Stimulated activated CD8-positive, alpha-beta memory T cell treated with anti-CD3 and anti-CD28 coated beads, Interleukin-15, amount 100 ng/mL, for 24 hours (primary cell): ENCODE data around the gene ALDH4A1.
A peak's percentile ranks its signal among the peaks of the same experiment; 100 is the strongest.

Experiments
- DNase-seq: peaks from one replicate; pipeline ENCODE4 v3.0.0-alpha.2; 2020; ENCODE audit warnings: low read depth

ALDH4A1 gene

DNA sequence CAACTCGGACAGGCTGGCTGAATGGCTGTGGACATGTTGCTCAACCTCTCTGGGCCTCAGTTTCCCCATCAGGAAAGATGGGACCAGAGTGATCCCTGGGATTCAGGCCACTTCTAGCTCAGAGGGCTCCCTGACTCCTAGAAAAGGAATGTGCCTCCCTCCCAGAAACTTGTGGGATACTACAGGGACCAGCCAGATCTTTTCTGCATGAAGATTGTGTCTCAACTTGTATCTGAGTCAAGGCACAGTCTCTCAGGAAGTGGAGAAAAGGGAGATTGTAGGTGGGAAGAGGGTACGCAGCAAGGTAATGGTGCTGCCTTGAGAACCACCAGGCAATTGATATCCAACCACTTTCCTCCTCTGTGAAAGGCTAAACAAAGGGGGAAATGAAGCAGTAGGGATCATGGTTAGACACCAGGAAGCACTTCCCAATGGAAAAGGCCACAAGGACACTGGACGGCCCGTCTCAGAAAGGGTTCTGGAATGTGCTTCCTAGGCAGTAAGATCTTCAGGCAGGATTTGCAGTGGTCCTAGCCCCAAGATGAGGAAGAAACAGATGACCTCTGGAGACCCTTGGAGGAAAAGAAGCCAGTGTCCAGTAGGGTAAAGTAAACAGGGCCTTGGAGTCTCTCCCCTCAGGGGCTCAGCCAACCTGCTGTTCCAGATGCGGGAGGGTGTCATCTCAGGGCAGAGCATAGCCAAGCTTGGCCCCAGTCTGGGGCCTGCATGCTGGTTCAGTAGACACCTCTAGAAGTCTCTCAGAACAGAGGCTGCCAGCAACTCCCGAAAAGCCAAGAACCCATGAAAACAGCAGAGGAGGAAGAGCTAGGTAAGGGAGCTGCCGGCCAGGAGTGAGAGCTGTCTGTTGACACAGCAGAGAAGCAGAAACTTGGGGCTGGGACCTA is 37.3 kb upstream of the ALDH4A1 start:
- DNase-seq: no peak

DNA sequence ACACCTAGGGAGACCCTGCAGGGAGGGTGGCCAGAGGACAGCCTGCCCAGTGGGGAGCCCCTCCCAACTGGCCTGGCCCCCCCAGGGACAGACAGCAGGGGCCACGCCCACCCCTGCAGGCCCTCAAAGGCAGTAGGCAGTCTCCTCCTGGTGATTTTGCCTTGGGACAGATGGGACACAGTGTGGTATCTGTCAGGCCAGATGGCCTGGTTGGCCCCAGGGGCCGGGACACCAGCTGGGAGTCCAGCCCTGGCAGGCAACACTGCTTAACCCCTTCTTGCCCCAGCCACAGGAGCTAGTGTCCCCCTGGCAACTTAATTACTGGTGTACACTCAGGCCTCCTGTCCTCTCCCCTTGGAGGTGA is 36.3 kb upstream of the ALDH4A1 start:
- no peak for DNase-seq

DNA sequence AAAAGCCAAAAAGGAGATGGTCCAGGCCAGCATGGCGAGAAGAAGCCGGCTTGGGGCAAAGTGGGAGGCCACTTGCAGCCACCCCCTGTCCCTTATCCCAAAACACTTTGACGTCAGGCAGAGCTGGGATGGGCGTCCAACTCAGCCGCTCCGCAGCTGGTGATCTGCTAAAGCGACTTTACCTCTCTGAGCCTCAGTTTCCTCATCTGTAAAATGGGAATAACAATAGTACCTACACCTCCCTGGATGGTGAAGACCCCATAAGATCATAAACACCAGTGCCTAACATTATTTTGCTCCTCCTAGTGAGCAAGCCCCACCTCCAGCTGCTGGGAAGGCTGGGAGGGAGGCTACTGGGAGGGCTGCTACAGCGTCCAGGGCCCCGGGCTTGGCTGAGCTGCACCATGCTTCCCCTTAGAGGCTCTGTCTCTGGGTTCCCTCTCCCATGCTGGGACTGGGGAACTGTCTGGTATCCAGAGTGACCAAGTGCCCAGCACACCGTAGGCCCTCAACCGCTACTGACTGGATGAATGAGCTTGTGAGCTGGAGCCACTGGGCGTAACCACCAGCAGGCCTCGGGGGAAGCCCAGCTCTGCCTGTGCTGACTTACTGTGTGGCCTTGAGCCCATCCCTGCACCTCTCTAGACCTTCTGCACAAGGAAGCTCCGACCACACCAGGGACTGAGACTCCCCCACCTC is 35.8 kb upstream of the ALDH4A1 start:
- no peak for DNase-seq

DNA sequence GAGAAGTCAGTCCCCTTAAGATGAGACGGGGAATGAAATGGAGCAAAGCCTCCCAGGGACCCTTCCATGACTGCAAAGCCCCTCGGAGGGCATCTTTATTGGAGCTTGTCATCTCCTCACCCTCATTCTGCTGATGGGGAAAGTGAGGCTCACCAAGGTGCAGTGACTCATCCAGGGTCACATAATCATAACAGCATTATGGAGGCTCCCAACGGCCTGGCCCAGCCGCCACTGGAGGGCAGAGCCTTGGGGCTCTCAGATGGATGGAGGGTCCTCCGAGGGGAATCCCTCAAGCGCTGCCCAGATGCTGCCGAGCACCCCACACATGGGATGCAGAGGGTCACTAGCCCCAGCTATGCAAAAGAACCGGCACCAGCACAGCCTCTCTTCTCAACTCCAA is 35.2 kb upstream of the ALDH4A1 start:
- no peak for DNase-seq

DNA sequence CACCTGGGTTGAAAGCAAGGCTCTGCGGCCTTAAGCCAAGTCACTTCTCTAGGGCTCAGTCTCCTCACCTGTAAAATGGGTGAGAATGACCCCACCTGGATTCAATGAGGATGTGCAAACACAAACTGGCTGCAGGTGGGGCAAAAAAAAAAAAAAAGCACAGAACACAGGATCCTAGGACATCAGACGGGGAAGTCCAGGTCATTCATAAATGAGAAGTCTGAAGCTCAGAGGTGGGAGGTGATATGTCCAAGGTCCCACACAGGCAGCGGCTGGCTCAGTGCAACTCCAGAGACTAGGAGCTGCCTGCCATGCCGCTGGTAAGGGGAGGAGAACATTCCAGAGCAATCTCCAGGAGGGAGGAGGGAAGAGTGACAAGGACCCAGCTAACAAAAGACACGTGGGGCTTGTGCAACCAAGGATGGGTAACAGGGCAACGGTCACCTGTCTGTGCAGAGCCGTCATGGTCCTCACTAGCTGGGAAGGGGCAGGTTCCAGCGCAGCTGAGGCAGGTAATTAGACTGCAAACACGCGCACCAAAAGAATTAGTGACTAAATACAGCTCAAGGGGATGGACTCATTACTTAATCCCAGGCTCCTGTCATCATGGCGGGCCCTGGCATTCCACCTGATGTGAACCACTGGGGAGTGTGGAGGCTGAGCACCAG is 34.6 kb upstream of the ALDH4A1 start:
- DNase-seq: no peak

DNA sequence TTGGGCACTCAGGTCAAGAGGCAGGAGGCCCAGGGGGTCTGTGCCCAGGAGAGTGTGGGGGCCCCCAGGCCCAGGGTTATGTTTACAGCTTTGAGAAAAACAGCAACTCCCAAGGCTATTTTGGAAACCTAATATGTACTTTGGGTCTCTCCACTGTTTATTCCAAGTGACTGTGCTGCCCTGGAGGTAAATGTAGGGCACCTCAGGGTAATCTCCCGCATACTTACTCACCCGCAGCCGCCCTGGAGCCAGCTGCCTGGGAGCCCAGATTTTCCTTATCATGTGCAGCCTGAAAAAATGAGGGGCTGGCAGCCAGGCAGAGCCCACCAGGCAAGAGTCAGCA is 34.1 kb upstream of the ALDH4A1 start:
- DNase-seq: no peak

DNA sequence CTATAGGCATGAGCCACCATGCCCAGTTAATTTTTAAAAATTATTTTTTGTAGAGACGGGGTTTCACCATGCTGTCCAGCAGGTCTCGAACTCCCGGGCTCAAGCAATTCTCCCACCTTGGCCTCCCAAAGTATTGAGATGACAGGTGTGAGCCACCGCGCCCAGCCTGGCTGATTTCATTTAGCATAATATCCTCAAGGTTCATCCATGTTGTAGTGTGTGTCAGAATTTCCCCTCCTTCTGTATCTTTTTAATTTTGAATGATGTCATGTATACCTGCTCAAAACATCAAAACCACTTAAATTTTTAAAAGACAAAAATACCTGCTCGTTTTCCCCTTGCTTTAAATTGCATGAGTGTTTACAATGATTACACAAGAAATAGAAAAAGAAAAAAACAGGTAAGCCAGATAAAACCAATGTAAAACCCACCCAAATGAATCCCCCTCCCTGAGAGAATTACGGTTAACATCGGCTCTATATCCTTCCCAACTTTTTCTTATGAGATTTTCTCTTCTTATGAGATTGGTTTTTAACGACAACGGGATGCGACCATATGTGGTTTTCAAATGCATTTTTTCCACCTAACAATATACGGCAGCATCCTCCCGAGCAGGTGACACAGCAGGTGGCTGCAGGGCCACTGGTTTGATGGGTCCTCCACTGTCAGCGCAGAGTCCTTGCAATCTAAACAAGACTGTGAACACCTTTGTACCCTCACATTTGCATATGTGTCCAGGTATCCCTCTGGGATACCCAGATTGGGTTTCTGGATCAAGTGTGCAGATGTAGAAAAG is 32.0 kb upstream of the ALDH4A1 start:
- no peak for DNase-seq

DNA sequence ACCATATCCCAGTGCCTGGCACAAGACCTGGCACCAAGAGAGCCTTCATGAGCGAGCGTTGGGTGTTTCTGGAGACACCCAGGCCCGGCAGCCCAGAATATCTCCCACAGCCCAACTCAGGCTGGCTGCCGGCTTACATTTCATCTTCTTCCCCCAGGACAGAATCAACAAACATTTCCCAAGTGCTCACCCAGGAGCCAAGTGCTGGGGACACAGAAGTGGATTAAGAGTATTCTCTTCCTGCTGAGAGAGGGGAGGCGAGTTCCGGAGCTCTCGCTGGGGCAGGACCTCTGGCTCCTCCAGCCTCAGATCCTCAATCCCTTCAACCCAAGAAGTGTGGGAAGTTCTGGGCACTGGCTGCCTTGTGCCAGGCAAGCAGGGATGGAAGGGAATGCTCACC is 30.5 kb upstream of the ALDH4A1 start:
- no peak for DNase-seq

DNA sequence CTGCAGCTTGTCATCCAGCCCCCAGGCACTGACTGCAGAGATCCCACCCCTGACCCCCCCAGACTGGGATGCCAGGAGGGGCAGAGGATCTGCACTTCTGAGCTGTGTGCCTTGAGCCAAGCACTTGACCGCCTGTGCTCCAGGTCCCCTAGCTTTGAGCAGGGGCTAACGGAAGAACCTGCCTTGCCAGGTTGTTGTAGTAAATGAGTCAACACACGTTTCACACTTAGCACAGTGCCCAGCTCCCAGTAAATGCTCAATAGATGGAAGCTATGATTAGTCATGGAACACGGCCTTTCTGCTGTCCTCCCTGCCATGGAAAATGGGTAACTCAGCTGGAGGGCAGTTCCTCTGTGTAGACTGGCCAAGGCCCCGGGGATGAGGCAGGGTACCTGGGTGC is 30.0 kb upstream of the ALDH4A1 start:
- DNase-seq: no peak

DNA sequence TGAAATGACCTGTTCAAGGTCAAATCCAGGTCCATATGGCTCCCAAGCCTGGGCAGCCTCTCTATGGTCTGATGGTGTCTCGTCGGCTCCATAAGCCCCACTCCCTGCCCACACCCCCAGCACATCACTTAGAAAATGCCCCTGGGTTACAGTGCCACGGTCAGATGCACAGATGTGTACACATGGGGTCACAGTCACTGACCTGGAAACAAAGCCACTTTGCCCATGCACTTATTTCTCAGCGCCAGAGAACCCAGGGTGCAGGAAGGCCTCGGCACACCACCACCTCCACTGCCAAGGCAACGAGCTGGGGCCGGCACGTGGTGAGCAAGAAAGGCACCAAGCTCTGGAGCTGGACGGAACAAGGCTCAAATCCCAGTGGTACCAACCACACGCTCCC is 29.4 kb upstream of the ALDH4A1 start:
- no peak for DNase-seq

DNA sequence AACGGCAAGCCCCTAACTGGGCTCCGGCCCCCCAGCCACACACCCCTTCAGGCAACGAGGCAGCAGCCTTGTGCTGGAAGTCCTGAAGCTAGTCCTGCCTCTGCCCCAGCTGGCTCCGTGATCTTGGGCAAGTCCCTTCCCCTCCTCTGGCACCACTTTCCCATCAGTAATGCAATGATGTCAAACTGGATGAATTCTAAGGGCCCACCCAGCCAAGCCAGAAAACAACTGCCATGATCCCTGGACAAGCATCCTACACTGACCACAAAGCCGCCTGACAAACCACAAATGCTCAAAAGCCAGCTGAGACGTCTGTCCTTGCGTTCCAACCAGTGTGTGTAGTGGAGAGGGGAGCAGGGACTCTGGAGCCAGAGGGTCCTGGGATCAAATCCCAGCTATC is 27.3 kb upstream of the ALDH4A1 start:
- DNase-seq: no peak

DNA sequence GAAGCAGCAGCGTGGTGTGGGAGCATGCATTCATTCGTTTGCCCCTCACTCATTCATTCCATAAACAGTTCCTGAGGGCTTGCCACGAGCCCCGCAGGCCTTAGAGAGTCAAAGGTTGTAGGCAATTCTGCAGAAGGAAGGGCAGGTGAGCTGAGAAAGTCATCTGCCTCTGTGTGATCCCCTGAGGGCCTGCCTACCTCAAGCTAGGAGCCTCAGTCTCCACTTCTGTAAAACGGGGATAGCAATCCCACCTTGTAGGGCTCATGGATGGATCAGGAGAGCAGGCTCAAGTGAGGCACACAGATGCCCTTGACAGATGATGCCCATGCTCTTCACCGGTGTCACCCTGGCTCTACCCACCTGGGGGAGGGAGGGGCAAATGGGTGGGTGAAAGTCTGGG is 26.6 kb upstream of the ALDH4A1 start:
- no peak for DNase-seq

DNA sequence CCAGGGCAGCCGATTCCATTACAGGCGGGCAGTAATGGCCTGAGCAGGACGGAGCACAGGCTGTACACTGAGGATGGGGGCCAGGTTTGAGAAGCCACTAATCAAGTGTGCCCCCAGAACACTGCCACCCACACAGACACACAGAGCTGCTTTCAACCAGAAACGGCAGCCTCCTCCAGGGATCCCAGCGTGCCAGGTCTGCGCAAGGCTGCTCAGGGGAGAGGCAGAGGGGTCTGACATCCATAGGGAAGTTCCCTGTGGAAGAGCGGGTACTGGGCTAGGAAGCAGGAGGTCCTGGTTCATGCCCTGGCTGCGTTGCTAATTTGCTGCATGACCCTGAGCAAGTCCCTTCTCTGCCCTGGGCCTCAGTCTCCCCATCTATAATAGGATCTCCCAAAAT is 26.1 kb upstream of the ALDH4A1 start:
- no peak for DNase-seq

DNA sequence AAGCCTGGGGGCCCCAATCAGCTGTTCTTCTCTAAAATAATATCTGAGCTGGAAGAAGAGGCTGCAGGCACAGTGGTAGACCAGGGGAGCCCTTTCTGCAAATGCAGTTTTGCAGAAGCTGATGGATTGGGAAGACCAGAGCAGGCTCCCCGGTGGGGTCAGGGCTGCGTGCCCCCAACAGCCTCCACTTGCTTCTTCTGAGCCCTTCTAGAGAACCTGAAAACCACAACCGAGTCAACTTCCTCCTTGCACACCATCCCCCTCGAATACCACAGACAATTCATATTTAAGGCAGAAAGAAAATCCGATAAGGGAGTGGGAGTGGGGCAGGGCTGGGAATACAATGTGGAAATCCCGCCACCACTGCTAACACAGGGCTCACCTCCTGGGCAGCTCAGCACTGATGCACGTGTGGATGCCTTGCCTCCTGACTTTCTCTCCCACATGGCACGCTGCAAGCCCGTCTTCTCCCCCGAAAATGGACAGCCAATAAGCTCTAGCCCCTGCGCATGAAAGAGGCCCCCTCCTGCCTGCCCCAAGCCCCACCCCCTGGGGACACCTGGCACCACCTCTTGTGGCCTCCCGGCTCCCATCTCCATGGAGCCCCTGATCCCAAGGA is 25.4 kb upstream of the ALDH4A1 start:
- no peak for DNase-seq

DNA sequence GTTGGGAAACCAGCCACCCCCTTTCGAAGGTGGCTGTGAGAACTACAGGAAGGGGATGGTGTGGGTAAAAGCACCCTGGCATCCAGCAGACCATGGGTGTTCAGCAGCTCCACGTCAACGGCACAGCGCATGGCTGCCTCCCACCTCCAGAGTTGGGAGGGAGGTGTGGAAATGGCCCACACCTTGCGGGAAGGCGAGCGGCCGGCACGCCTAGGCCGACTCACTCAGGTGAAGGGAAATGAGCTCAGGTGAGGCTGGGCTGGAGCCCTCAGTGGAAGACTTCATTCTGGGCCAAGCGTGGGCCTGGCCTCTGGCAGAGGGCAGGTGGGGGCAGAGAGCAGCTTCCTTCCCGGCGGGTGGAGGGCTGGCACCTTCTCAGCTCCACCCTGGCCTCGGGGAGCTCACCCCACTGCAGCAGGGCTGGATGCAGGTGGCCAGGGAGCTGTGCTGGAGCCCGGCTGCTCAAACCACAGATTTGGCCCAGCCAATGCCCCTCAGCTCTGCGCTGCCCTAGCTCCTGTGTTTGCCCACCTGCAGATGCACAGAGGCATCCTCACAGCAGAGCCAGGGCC is 24.8 kb upstream of the ALDH4A1 start:
- no peak for DNase-seq

DNA sequence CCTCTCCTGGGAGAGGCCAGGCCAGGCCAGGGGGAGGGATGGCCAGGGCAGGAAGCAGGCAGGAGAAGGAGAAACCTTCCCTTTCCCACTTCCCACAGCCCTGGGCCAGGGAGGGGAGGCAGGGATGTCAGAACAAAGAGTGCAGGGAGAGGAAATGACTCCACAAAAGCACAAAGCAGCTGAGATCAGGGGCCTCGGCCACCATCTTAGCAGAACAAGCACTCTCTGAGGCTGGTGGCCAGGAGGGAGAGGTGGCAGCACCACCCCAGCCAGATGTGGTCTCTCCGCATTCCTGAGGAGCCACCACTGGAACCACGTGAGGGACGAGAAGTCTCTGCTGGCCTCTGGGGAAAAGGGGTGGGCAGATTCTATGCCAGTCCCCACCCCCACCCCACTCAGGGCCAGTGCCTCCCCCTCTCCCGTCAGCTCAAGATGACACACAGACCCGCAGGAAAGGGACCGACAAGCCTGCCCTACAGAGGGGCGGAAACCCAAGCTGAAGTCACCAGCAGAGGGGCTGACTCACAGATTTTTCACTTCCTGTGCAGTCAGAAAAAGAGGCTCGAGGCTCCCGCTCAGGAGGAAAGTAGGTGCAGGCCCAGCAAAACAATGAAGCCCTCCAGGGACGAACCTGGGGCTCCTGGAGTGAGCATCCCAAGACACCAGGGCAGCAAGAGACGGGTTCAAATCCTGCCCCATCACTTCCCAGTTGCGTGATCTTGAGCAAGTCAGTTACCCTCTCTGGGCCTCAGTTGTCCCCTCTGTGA is 24.1 kb upstream of the ALDH4A1 start:
- peak; percentile 50 for DNase-seq

DNA sequence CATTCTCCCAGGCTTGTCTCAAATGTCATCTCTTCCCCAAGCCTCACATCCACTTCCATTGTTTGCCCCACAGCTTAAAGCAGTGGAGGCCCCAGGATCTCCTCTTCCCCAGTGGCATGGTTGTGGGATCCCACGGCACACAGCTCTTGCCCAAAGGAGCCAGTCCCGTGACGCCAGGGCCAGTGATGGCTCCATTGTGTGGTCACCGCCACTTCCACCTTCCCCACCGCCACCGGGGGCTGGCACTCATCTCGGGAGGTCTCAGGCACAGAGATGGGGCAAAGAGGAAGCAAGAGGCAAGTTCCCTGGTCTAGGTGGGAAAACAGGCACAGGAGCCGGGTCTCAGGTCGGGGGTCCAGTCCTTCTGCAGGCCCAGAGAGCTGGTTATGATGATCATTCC is 22.9 kb upstream of the ALDH4A1 start:
- DNase-seq: no peak

DNA sequence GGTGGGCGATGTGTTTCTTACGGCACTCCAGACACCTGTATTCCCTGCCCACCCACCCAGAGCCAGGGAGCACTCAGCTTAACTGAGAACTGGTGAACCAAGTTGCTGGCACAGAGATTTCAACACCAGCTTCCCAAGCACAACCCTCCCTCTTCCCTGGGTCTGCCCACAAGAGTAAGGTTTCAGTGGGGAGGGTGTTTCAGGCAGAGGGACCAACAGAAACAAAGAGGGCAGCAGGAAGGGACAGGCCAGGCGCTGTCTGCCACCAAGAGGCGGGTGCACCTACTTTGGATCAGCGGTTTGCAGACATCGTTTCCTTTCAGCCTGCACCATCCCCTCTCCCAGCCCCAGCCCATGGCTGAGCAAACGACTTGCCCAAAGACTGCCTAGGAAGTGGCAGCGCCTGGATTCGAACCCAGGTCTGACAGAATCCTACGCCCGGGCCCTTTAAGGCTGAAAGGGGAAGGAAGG is 21.9 kb upstream of the ALDH4A1 start:
- DNase-seq: no peak

DNA sequence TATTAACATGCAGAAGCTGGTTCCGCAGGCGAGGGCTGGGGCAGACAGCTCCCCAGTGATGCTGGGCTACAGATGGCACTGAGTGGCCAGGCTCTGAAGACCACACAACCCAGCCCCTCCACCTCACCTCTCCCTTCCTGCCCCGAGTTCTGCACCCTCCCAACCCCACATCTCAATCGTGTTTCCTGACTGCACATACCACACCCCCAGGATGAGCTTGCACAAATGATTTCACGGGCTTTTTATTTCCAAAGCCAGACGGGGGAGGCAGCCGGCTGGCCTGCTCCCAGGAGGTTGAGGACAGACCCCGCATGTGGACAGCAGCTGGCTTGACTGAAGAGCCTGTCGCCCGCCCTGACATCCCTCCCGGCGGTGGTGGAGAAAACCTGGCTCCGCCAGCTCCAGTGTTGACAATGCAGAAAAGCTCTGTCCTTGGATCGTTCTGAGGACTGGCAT is 21.4 kb upstream of the ALDH4A1 start:
- DNase-seq: no peak
